HepG2 (cell line): ENCODE measurements around the gene AFTPH. TPM values are rescaled to one million over a fixed set of nuclear protein-coding genes. Genes with fewer than 3 reads are reported as not detected.

Experiments
- GMEB1 ChIP-seq: sonication (generic); formaldehyde crosslinking; IDR thresholded peaks from 2 replicates; pipeline ENCODE4 v1.5.1; 2020; ENCODE audit warnings: missing genetic modification reagents, mild to moderate bottlenecking, borderline replicate concordance
- KAT2B ChIP-seq: fragments of 150-350 bp; IDR thresholded peaks from 2 replicates; pipeline ENCODE4 v1.6.1; 2014; ENCODE audit warnings: low read depth, low read length, borderline replicate concordance
- KLF9 ChIP-seq: IDR thresholded peaks from 2 replicates; pipeline ENCODE4 v1.6.1; 2016; ENCODE audit warnings: low read depth
- MIXL1 ChIP-seq: IDR thresholded peaks from 2 replicates; pipeline ENCODE4 v1.6.1; 2016
- NFKBIZ ChIP-seq: IDR thresholded peaks from 2 replicates; pipeline ENCODE4 v1.6.1; 2018; ENCODE audit warnings: missing genetic modification reagents, missing compliant biosample characterization
- ZBTB10 ChIP-seq: sonication (generic); formaldehyde crosslinking; IDR thresholded peaks from 2 replicates; pipeline ENCODE4 v1.4.0; 2020; ENCODE audit warnings: missing genetic modification reagents, borderline replicate concordance
- ZNF138 ChIP-seq: sonication (generic); formaldehyde crosslinking; IDR thresholded peaks from 2 replicates; pipeline ENCODE4 v1.5.0; 2020; ENCODE audit warnings: mild to moderate bottlenecking, low read depth, missing genetic modification reagents
- ZNF615 ChIP-seq: sonication (generic); formaldehyde crosslinking; IDR thresholded peaks from 2 replicates; pipeline ENCODE4 v1.5.0; 2020; ENCODE audit warnings: mild to moderate bottlenecking, missing genetic modification reagents, borderline replicate concordance
- ZNF652 ChIP-seq: IDR thresholded peaks from 2 replicates; pipeline ENCODE4 v1.6.1; 2016; ENCODE audit warnings: low read depth, borderline replicate concordance
- ZNF710 ChIP-seq: sonication (generic); formaldehyde crosslinking; IDR thresholded peaks from 2 replicates; pipeline ENCODE4 v1.5.0; 2020; ENCODE audit warnings: mild to moderate bottlenecking, missing genetic modification reagents, borderline replicate concordance
- ZSCAN31 ChIP-seq: sonication (generic); formaldehyde crosslinking; IDR thresholded peaks from 2 replicates; pipeline ENCODE4 v1.5.0; 2020; ENCODE audit warnings: low read depth, mild to moderate bottlenecking, missing genetic modification reagents
- polyA plus RNA-seq, 8 experiments: library from polyadenylated mRNA; depleted of rRNA in 3 of 8; stranded (reverse) in 7 of 8; unstranded in 1 of 8; fragments of >200 nt; fragmentation: Illumina TruSeq in 4 of 8; extraction: Trizol in 4 of 8; gene quantifications; 2 replicates each; pipeline versions ENCODE4 v1.2.1 to v1.2.3, GENCODE V29; 2011 to 2016; ENCODE audit warnings: low read depth in 4 of 8, missing spikeins in 1 of 8, mixed read lengths in 1 of 8; ENCODE audit not compliant: insufficient read depth in 1 of 8
- total RNA-seq, 5 experiments: library from RNA; depleted of rRNA; stranded (reverse); fragments of >200 nt; fragmentation: Illumina TruSeq; extraction: Trizol; gene quantifications; 2 replicates each; pipeline ENCODE4 v1.2.3, GENCODE V29; 2016; ENCODE audit warnings: low read depth in 1 of 5

Gene AFTPH
- total and polyA plus RNA-seq, 2 of the 13 experiments (the other 11 are each of a cell fraction or from before 2014, with no cell fraction given) = 27.5 to 36.8 TPM

GRCh38 chr2:64524604-64525316, 632 bp downstream of the AFTPH start (continued):
- TF ChIP-seq ZNF710 (no peak), KLF9 (no peak), KAT2B (no peak), ZNF652 (CRISPR knock-in tag) (no peak), ZNF615 (CRISPR knock-in tag) (no peak), ZSCAN31 (CRISPR knock-in tag) (no peak), ZNF138 (CRISPR knock-in tag) (no peak; the same call in 1 of the 2 replicates), GMEB1 (CRISPR knock-in tag) (no peak), NFKBIZ (CRISPR knock-in tag) (no peak; the same call in 1 of the 2 replicates), MIXL1 (peak; percentile 1; the same call in 1 of the 2 replicates), ZBTB10 (CRISPR knock-in tag) (no peak)
